Measurements from ENCODE around the gene FSD1L. TPM values are rescaled to one million over a fixed set of nuclear protein-coding genes. Genes with fewer than 3 reads are reported as not detected.

Gene FSD1L
- polyA plus RNA-seq, 1 of the 3 experiments (the other 2 are of a cell fraction) = 0.76 TPM

DNA sequence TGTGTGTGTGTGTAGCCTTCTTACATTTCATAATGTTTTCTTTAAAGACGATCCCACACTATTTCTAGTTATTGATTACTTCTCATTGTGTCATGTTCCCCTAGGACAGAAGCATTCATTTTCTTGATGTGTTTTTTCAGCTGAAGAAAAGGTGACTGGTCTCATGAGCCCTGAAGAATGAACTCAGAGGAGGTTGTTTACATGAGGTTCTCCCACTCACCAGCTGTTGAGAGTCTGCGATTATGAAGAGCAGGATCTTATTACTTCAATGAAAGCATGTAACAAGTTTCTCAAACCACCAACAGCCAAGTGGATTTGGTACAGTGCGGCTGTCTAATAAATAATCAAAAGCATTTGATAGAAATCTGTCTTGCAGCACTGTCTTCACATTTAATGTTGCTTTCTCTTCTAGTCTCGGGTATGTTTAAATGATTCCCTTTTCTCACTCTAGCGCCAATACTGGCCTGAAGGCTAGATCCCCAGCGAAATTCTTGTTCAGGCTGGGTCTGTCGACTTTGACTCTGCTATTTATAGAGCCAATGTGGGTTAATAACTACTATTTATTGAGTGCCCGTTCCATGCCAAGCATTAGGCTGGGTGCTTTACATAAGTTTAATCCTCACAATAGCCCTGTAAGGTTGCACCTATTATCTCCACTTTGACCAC is 9.6 kb upstream of the FSD1L start:
- 79% methylated on average over 8 of the region's 8 CpGs for WGBS (ENCODE audit: low lambda C conversion rate)
- no peaks in the 10 kb centered on the region for H3K36me3 ChIP-seq (replicated peaks in 1 of 2; ENCODE audit: control insufficient read depth in 1 of 2, insufficient read depth in 2 of 2, low read length in 1 of 2)
- POLR2A ChIA-PET = no interaction called here
- H3K27ac ChIP-seq (ENCODE audit: low read depth in 2 of 2, low read length in 1 of 2) = no peak overlapping the region
- CTCF ChIA-PET = interaction anchor here (2.8 kb wide), 1 partner anchor 23 kb away, joined by 8 read pairs; no protein-coding TSS in a partner anchor
- no peak overlapping the region for H3K4me3 ChIP-seq (ENCODE audit: low read depth in 2 of 2, low read length in 1 of 2)
- no peak for TF ChIP-seq MXI1 (IDR thresholded peaks at IDR 0.05; ENCODE audit: low read depth, low read length)
- no peak for TF ChIP-seq EP300 (IDR thresholded peaks at IDR 0.05; ENCODE audit: borderline replicate concordance in 1 of 2, low read depth in 1 of 2, low read length in 1 of 2)
- TF ChIP-seq NRF1 (IDR thresholded peaks at IDR 0.05; ENCODE audit: low read depth, low read length) = no peak
- no peak for TF ChIP-seq SIN3A (IDR thresholded peaks at IDR 0.05; ENCODE audit: borderline replicate concordance, low read depth, low read length)
- TF ChIP-seq TAF1 (IDR thresholded peaks at IDR 0.05; ENCODE audit: borderline replicate concordance, low read depth, low read length) = no peak
- no peak for TF ChIP-seq JUND (IDR thresholded peaks at IDR 0.05)
- TF ChIP-seq RCOR1 (IDR thresholded peaks at IDR 0.05; ENCODE audit: low read length) = no peak
- TF ChIP-seq NFIC (IDR thresholded peaks at IDR 0.05; ENCODE audit: borderline replicate concordance) = no peak
- no peak for TF ChIP-seq FOXJ3 (CRISPR knock-in tag; IDR thresholded peaks at IDR 0.05)
- no peak for TF ChIP-seq EZH2phosphoT487 (IDR thresholded peaks at IDR 0.05; ENCODE audit: borderline replicate concordance, low read depth)
- no peak for TF ChIP-seq TCF12 (IDR thresholded peaks at IDR 0.05)
- no peak for TF ChIP-seq RAD21 (IDR thresholded peaks at IDR 0.05; ENCODE audit: low read length)
- no peak for TF ChIP-seq RXRA (IDR thresholded peaks at IDR 0.05; ENCODE audit: borderline replicate concordance, low read depth)
- H4K20me1 ChIP-seq (ENCODE audit: insufficient read depth) = no peaks in the 10 kb centered on the region
- H3K9me2 ChIP-seq = no peaks in the 10 kb centered on the region
- H3K79me2 ChIP-seq (ENCODE audit: insufficient read depth) = no peaks in the 10 kb centered on the region
- no peak for DNase-seq
- no peaks in the 10 kb centered on the region for H3K4me1 ChIP-seq (ENCODE audit: control insufficient read depth in 1 of 2, insufficient read depth in 2 of 2, low read depth in 1 of 2, low read length in 1 of 2)
- no peak overlapping the region for H2AFZ ChIP-seq (ENCODE audit: low read depth)
- H3K9ac ChIP-seq = no peak overlapping the region
- no peaks in the 10 kb centered on the region for H3K9me3 ChIP-seq
- no peak overlapping the region for H3K4me2 ChIP-seq
- H3K27me3 ChIP-seq (ENCODE audit: insufficient read depth) = no peaks in the 10 kb centered on the region
- no peaks in the 10 kb centered on the region for H3F3A ChIP-seq (replicated peaks; ENCODE audit: insufficient read depth)

DNA sequence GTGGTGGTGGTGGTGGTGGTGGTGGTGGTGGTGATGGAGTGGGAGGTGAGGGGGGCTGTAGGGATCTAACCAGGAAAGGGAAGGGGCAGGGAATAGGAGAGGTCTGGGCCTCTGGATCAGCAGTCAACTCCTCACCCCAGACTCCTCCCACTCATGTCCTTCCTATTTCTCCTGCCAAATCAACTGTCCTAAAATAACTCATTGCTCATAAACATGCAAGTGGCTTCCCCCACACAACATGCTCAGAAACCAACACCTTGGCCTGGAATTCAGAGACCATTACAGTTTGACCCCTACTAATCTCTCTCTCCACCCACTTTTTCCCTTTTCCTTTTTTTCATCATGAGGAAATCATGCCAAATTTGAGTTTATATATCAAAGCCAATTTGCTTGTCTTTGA is 8.4 kb upstream of the FSD1L start:
- Histone ChIP-seq H3K9me2 (no peaks in the 10 kb centered on the region), H3K4me1 (ENCODE audit: control insufficient read depth in 1 of 2, insufficient read depth in 2 of 2, low read depth in 1 of 2, low read length in 1 of 2) (no peaks in the 10 kb centered on the region), H3K36me3 (replicated peaks in 1 of 2; ENCODE audit: control insufficient read depth in 1 of 2, insufficient read depth in 2 of 2, low read length in 1 of 2) (no peaks in the 10 kb centered on the region), H3K9me3 (no peaks in the 10 kb centered on the region), H3K4me3 (ENCODE audit: low read depth in 2 of 2, low read length in 1 of 2) (no peak overlapping the region), H3K79me2 (ENCODE audit: insufficient read depth) (no peaks in the 10 kb centered on the region), H3K27ac (ENCODE audit: low read depth in 2 of 2, low read length in 1 of 2) (no peak overlapping the region), H3K9ac (no peak overlapping the region), H3K4me2 (no peak overlapping the region), H3F3A (replicated peaks; ENCODE audit: insufficient read depth) (no peaks in the 10 kb centered on the region), H3K27me3 (ENCODE audit: insufficient read depth) (no peaks in the 10 kb centered on the region), H2AFZ (ENCODE audit: low read depth) (no peak overlapping the region), H4K20me1 (ENCODE audit: insufficient read depth) (no peaks in the 10 kb centered on the region)
- ChIA-PET CTCF (interaction anchor here (2.8 kb wide), 1 partner anchor 24 kb away, joined by 8 read pairs; no protein-coding TSS in a partner anchor), POLR2A (no interaction called here)
- TF ChIP-seq CTCF (IDR thresholded peaks at IDR 0.05) (no peak), SIN3A (IDR thresholded peaks at IDR 0.05; ENCODE audit: borderline replicate concordance, low read depth, low read length) (no peak), FOXJ3 (CRISPR knock-in tag; IDR thresholded peaks at IDR 0.05) (no peak), JUND (IDR thresholded peaks at IDR 0.05) (no peak), ELF1 (IDR thresholded peaks at IDR 0.05) (no peak)
- no peak for DNase-seq

Data from SK-N-SH (cell line).